WTC11 (cell line): ENCODE results near the gene ZFP62. TPM values are rescaled to one million over a fixed set of nuclear protein-coding genes. Genes with fewer than 3 reads are reported as not detected.

ENCODE experiments used
- ATAC-seq: fragments of 200-7000 bp; cut with Tn5 transposase; 2 replicates; pipeline ENCODE4 v1.10.0; 2021; ENCODE audit warnings: mild to moderate bottlenecking, moderate library complexity
- CTCF ChIA-PET: fragments of 300-600 bp; sonication (Branson Sonifier 250); formaldehyde crosslinking; loops from one replicate; lab custom pipeline; 2021; ENCODE audit warnings: antibody characterized with exemption; lab: Charles Lee
- POLR2A ChIA-PET: fragments of 350-600 bp; sonication (Branson Sonifier 250); formaldehyde crosslinking; loops from one replicate; lab custom pipeline; 2021; ENCODE audit warnings: antibody characterized with exemption; lab: Charles Lee
- DNase-seq: peaks from one replicate; pipeline ENCODE4 v3.0.0; 2021; ENCODE audit warnings: low spot score
- H3K27ac Mint-ChIP-seq: 2 replicates; pipeline ENCODE4 v1.8.0; 2021; ENCODE audit warnings: mixed read lengths
- H3K27me3 Mint-ChIP-seq: 2 replicates; pipeline ENCODE4 v1.8.0; 2021; ENCODE audit warnings: low read depth, mild to moderate bottlenecking, moderate library complexity, mixed read lengths
- H3K36me3 Mint-ChIP-seq: 2 replicates; pipeline ENCODE4 v1.8.0; 2021; ENCODE audit warnings: mixed read lengths
- H3K4me1 Mint-ChIP-seq: 2 replicates; pipeline ENCODE4 v1.8.0; 2022; ENCODE audit warnings: mixed read lengths
- H3K4me3 Mint-ChIP-seq: 2 replicates; pipeline ENCODE4 v1.8.0; 2021; ENCODE audit warnings: mild to moderate bottlenecking, moderate library complexity, mixed read lengths
- H3K9me3 Mint-ChIP-seq: 2 replicates; pipeline ENCODE4 v1.8.0; 2021; ENCODE audit warnings: mixed read lengths
- CBFB ChIP-seq: sonication (generic); formaldehyde crosslinking; IDR thresholded peaks from 2 replicates; pipeline ENCODE4 v1.8.1; 2022; ENCODE audit warnings: mild to moderate bottlenecking, low read depth, missing genetic modification reagents
- CREM ChIP-seq: sonication (generic); formaldehyde crosslinking; IDR thresholded peaks from 2 replicates; pipeline ENCODE4 v1.8.1; 2022; ENCODE audit warnings: mild to moderate bottlenecking, missing genetic modification reagents, moderate library complexity
- ELF4 ChIP-seq: sonication (generic); formaldehyde crosslinking; IDR thresholded peaks from 2 replicates; pipeline ENCODE4 v1.8.1; 2022; ENCODE audit warnings: low read depth, mild to moderate bottlenecking, moderate library complexity, missing genetic modification reagents
- ESRRA ChIP-seq: sonication (generic); formaldehyde crosslinking; IDR thresholded peaks from 2 replicates; pipeline ENCODE4 v1.8.1; 2022; ENCODE audit warnings: mild to moderate bottlenecking, missing genetic modification reagents, borderline replicate concordance
- ETV6 ChIP-seq: sonication (generic); formaldehyde crosslinking; IDR thresholded peaks from 2 replicates; pipeline ENCODE4 v1.8.1; 2022; ENCODE audit warnings: mild to moderate bottlenecking, missing genetic modification reagents
- HMGA2 ChIP-seq: fragments of 250-450 bp; sonication (Bioruptor Pico); IDR thresholded peaks from 2 replicates; pipeline ENCODE4 v1.4.0; 2021; ENCODE audit warnings: mild to moderate bottlenecking, moderate library complexity
- IRF2 ChIP-seq: sonication (generic); formaldehyde crosslinking; IDR thresholded peaks from 2 replicates; pipeline ENCODE4 v1.8.0; 2022; ENCODE audit warnings: low read depth, missing genetic modification reagents, borderline replicate concordance
- MYBL2 ChIP-seq: sonication (generic); formaldehyde crosslinking; IDR thresholded peaks from 2 replicates; pipeline ENCODE4 v1.8.1; 2023; ENCODE audit warnings: mild to moderate bottlenecking, moderate library complexity, missing genetic modification reagents
- NFATC4 ChIP-seq: fragments of 250-450 bp; sonication (Bioruptor Pico); IDR thresholded peaks from 2 replicates; pipeline ENCODE4 v1.9.0; 2021; ENCODE audit warnings: mild to moderate bottlenecking
- NR3C1 ChIP-seq: sonication (generic); formaldehyde crosslinking; conservative IDR thresholded peaks from 2 replicates; pipeline ENCODE4 v1.8.1; 2023; ENCODE audit warnings: low read depth, mild to moderate bottlenecking, missing genetic modification reagents
- PRRX2 ChIP-seq: fragments of 250-450 bp; sonication (Bioruptor Pico); IDR thresholded peaks from 2 replicates; pipeline ENCODE4 v1.8.0; 2021; ENCODE audit warnings: mild to moderate bottlenecking
- RORB ChIP-seq: fragments of 250-450 bp; sonication (Bioruptor Pico); IDR thresholded peaks from 2 replicates; pipeline ENCODE4 v1.9.0; 2021; ENCODE audit warnings: mild to moderate bottlenecking
- SMAD3 ChIP-seq: sonication (generic); formaldehyde crosslinking; IDR thresholded peaks from 2 replicates; pipeline ENCODE4 v1.8.0; 2022; ENCODE audit warnings: missing genetic modification reagents, mild to moderate bottlenecking, borderline replicate concordance
- SMAD4 ChIP-seq: sonication (generic); formaldehyde crosslinking; IDR thresholded peaks from 2 replicates; pipeline ENCODE4 v1.8.0; 2022; ENCODE audit warnings: mild to moderate bottlenecking, missing genetic modification reagents
- SOX15 ChIP-seq: fragments of 250-450 bp; sonication (Bioruptor Pico); IDR thresholded peaks from 2 replicates; pipeline ENCODE4 v1.9.0; 2021; ENCODE audit warnings: mild to moderate bottlenecking
- TCF7 ChIP-seq: sonication (generic); formaldehyde crosslinking; IDR thresholded peaks from 2 replicates; pipeline ENCODE4 v1.8.0; 2022; ENCODE audit warnings: mild to moderate bottlenecking, low read depth, missing genetic modification reagents, moderate library complexity
- TP53 ChIP-seq: sonication (generic); formaldehyde crosslinking; IDR thresholded peaks from 2 replicates; pipeline ENCODE4 v1.8.1; 2023; ENCODE audit warnings: mild to moderate bottlenecking, missing genetic modification reagents
- USF2 ChIP-seq: sonication (generic); formaldehyde crosslinking; IDR thresholded peaks from 2 replicates; pipeline ENCODE4 v1.8.1; 2023; ENCODE audit warnings: mild to moderate bottlenecking, missing genetic modification reagents, moderate library complexity
- ZNF121 ChIP-seq: sonication (generic); formaldehyde crosslinking; IDR thresholded peaks from 2 replicates; pipeline ENCODE4 v1.8.0; 2023; ENCODE audit warnings: missing genetic modification reagents
- ZNF219 ChIP-seq: sonication (generic); formaldehyde crosslinking; IDR thresholded peaks from 2 replicates; pipeline ENCODE4 v1.8.0; 2023; ENCODE audit warnings: missing genetic modification reagents, mild to moderate bottlenecking, borderline replicate concordance
- ZNF232 ChIP-seq: sonication (generic); formaldehyde crosslinking; IDR thresholded peaks from 2 replicates; pipeline ENCODE4 v1.8.0; 2022; ENCODE audit warnings: mild to moderate bottlenecking, missing genetic modification reagents
- ZNF396 ChIP-seq: fragments of 250-450 bp; sonication (Bioruptor Pico); IDR thresholded peaks from 2 replicates; pipeline ENCODE4 v1.8.0; 2021; ENCODE audit warnings: mild to moderate bottlenecking, moderate library complexity, borderline replicate concordance
- total RNA-seq: library from RNA; stranded (reverse); gene quantifications from 3 replicates; pipeline ENCODE4 v1.2.3, GENCODE V29; 2021
- TF ChIP-seq, protein P1 (sequence below): fragments of 250-450 bp; sonication (Bioruptor Pico); IDR thresholded peaks from 2 replicates; pipeline ENCODE4 v1.9.0; 2021; ENCODE audit warnings: moderate library complexity, mild to moderate bottlenecking, inconsistent platforms, borderline replicate concordance
- TF ChIP-seq, protein P2 (sequence below): sonication (generic); formaldehyde crosslinking; IDR thresholded peaks from 2 replicates; pipeline ENCODE4 v1.8.1; 2023; ENCODE audit warnings: mild to moderate bottlenecking, missing genetic modification reagents, moderate library complexity

ZFP62 gene
- total RNA-seq, 1 experiment from 2014 or later = 41.2 TPM

- no peak for TF ChIP-seq CBFB (CRISPR knock-in tag)
- no peak for TF ChIP-seq IRF2 (CRISPR knock-in tag)
- TF ChIP-seq CREM (CRISPR knock-in tag) = no peak
- no peak for TF ChIP-seq ETV6 (CRISPR knock-in tag)
- TF ChIP-seq ELF4 (CRISPR knock-in tag) = no peak
- no peak for TF ChIP-seq RORB (CRISPR knock-in tag)
- no peak for TF ChIP-seq ESRRA
- no peak for TF ChIP-seq ZNF232
- no peak for TF ChIP-seq ZNF121 (CRISPR knock-in tag)
Observed at GRCh38 chr5:180824630-180825476, 36.2 kb downstream of the ZFP62 start (continued).

GRCh38 chr5:180823940-180824629, 37.0 kb downstream of the ZFP62 start:
- TF ChIP-seq, protein P1, sequence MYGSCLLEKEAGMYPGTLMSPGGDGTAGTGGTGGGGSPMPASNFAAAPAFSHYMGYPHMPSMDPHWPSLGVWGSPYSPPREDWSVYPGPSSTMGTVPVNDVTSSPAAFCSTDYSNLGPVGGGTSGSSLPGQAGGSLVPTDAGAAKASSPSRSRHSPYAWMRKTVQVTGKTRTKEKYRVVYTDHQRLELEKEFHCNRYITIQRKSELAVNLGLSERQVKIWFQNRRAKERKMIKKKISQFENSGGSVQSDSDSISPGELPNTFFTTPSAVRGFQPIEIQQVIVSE = no peak
- TF ChIP-seq, protein P2, sequence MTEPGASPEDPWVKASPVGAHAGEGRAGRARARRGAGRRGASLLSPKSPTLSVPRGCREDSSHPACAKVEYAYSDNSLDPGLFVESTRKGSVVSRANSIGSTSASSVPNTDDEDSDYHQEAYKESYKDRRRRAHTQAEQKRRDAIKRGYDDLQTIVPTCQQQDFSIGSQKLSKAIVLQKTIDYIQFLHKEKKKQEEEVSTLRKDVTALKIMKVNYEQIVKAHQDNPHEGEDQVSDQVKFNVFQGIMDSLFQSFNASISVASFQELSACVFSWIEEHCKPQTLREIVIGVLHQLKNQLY (CRISPR knock-in tag) = no peak
- TF ChIP-seq SMAD3 (CRISPR knock-in tag) (no peak), USF2 (no peak), ZNF396 (no peak), SOX15 (CRISPR knock-in tag) (no peak), SMAD4 (CRISPR knock-in tag) (no peak), PRRX2 (CRISPR knock-in tag) (no peak), HMGA2 (CRISPR knock-in tag) (no peak), NR3C1 (CRISPR knock-in tag) (no peak), ESRRA (no peak), ZNF219 (no peak), ZNF232 (no peak), TP53 (no peak), TCF7 (CRISPR knock-in tag) (no peak), CBFB (CRISPR knock-in tag) (no peak), ELF4 (CRISPR knock-in tag) (no peak), ZNF121 (CRISPR knock-in tag) (no peak), MYBL2 (CRISPR knock-in tag) (no peak), NFATC4 (CRISPR knock-in tag) (no peak)
- Mint-ChIP-seq H3K4me3 (no peak overlapping the region), H3K27ac (no peak overlapping the region), H3K4me1 (peaks cover 15% of the 10 kb centered on the region), H3K36me3 (peaks cover 14% of the 10 kb centered on the region), H3K9me3 (peaks cover 21% of the 10 kb centered on the region), H3K27me3 (peaks cover 40% of the 10 kb centered on the region)
- no peak for DNase-seq
- ChIA-PET CTCF (interaction anchor here (0.7 to 2.3 kb wide), 2 partner anchors 34 to 105 kb away, joined by 3 to 8 read pairs; no protein-coding TSS in a partner anchor), POLR2A (no interaction called here)
- no peak for ATAC-seq
